Endothelial cell of umbilical vein (primary cell): ENCODE measurements around the gene GDF11.

Source experiments
- EZH2 ChIP-seq: IDR thresholded peaks from 2 replicates; pipeline ENCODE4 v1.6.1; 2012; ENCODE audit warnings: borderline replicate concordance, low read depth, mild to moderate bottlenecking, moderate library complexity, low read length, inconsistent platforms; ENCODE audit not compliant: severe bottlenecking
- GATA2 ChIP-seq: IDR thresholded peaks from 2 replicates; pipeline ENCODE4 v1.7.0; 2011; ENCODE audit warnings: low read depth, mild to moderate bottlenecking, moderate library complexity, mixed read lengths, low read length; ENCODE audit not compliant: insufficient read length, insufficient read depth
- POLR2A ChIP-seq: IDR thresholded peaks from 2 replicates; pipeline ENCODE4 v1.6.1; 2012; ENCODE audit warnings: low read depth, mild to moderate bottlenecking, control low read depth, low read length
- TF ChIP-seq, protein P1 (sequence below), 2 donors: IDR thresholded peaks; 1 replicate in 1 of 2; 2 replicates in 1 of 2; pipeline ENCODE4 v1.5.1; 2011; ENCODE audit warnings: low read length in 2 of 2, mild to moderate bottlenecking in 2 of 2, moderate library complexity in 2 of 2, control low read depth in 1 of 2, inconsistent platforms in 1 of 2, low read depth in 1 of 2; ENCODE audit not compliant: insufficient read depth in 1 of 2; ENCODE audit errors: extremely low read depth in 1 of 2
- TF ChIP-seq, protein P2 (sequence below): IDR thresholded peaks from 2 replicates; pipeline ENCODE4 v1.6.1; 2011; ENCODE audit not compliant: insufficient read depth, insufficient read length

DNA sequence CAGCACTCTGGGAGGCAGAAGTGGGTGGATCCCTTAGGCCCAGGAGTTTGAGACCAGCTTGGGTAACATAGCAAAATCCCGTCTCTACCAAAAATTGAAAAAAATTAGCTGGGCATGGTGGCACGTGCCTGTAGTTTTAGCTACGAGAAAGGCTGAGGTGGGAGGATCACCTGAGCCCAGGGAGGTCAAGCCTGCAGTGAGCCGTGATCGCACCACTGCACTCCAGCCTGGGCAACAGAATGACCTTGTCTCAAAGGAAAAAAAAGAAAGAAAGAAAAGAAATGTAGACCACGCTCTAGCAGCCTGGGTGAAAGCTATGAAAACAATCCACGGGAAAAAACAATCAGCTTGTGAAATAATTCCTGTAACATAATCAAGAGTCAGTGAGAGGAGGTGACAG, 45.6 kb downstream of the GDF11 start:
- no peak for TF ChIP-seq EZH2
- no peak for TF ChIP-seq GATA2
- TF ChIP-seq, protein P1, sequence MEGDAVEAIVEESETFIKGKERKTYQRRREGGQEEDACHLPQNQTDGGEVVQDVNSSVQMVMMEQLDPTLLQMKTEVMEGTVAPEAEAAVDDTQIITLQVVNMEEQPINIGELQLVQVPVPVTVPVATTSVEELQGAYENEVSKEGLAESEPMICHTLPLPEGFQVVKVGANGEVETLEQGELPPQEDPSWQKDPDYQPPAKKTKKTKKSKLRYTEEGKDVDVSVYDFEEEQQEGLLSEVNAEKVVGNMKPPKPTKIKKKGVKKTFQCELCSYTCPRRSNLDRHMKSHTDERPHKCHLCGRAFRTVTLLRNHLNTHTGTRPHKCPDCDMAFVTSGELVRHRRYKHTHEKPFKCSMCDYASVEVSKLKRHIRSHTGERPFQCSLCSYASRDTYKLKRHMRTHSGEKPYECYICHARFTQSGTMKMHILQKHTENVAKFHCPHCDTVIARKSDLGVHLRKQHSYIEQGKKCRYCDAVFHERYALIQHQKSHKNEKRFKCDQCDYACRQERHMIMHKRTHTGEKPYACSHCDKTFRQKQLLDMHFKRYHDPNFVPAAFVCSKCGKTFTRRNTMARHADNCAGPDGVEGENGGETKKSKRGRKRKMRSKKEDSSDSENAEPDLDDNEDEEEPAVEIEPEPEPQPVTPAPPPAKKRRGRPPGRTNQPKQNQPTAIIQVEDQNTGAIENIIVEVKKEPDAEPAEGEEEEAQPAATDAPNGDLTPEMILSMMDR (IDR thresholded peaks at IDR 0.05; ENCODE audit: extremely low read depth in 1 of 2, insufficient read depth in 1 of 2, low read depth in 1 of 2, low read length in 2 of 2) = no peak
- TF ChIP-seq POLR2A = no peak
- TF ChIP-seq, protein P2, sequence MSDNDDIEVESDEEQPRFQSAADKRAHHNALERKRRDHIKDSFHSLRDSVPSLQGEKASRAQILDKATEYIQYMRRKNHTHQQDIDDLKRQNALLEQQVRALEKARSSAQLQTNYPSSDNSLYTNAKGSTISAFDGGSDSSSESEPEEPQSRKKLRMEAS = no peak
